Bronchial smooth muscle cell (primary cell): ENCODE results near the gene DBP. TPM values are rescaled to one million over a fixed set of nuclear protein-coding genes. Genes with fewer than 3 reads are reported as not detected.

Experiments
- total RNA-seq: library from RNA; depleted of rRNA; stranded (reverse); fragments of >200 nt; gene quantifications from 2 replicates; pipeline ENCODE4 v1.2.1, GENCODE V29; 2014

The DBP gene, protein sequence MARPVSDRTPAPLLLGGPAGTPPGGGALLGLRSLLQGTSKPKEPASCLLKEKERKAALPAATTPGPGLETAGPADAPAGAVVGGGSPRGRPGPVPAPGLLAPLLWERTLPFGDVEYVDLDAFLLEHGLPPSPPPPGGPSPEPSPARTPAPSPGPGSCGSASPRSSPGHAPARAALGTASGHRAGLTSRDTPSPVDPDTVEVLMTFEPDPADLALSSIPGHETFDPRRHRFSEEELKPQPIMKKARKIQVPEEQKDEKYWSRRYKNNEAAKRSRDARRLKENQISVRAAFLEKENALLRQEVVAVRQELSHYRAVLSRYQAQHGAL
- total RNA-seq = 10.2 and 19.2 TPM in 2 replicates

GRCh38 chr19:48636859-48637448 lies at the start of gene DBP:
Gene DBP, minus strand, starts transcription at chr19:48637379. Its CDS starts 385 bp downstream, at chr19:48636994.

GRCh38 chr19:48672994-48673393 lies 35.8 kb upstream of the DBP start, which contains the start of gene NTN5:
Gene NTN5, minus strand, starts transcription at chr19:48673017. Its CDS starts 2,031 bp downstream, at chr19:48670986.

DNA sequence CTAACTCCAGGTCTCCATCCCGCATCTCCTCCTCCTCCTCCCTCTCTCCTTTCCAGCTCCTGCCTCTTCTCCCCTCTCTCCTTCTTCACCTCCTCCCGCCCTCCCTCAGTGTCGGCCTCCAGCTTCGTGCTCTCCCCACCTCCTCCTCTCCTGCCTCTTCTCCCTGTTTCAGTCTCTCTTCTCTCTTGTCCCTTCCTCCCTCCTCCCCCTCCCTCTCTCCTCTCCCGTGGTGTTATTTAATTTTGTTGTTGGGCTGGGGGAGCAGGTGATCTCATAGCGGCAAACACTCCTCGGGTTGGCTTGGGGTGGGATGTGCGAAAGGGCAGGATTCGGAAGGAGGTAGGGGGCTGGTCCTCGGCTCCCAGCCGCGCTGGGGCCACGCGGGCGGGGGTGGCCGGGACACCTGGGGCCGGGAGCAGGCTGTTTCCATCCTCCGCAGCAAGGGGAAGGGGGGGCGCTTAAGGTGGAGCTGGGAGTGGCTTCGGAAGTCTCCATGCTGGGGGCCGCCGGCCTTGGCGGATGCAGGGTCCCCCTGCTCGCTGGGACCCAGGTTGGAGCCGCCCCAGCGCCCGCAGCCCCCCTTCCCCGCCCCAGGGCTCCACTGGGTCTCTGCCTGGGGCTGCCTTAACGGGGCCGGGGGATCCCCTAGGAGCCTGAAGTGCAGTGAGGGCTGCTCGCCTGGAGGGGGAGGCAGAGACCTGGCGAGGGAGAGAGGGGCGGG lies 9.0 kb upstream of the DBP start, which contains the start of gene CA11:
Gene CA11 (minus strand): TSS at position 187 of the 721 bp plus-strand sequence. CDS start 555 bp downstream, outside the sequence.

GRCh38 chr19:48618916-48619691 lies 18.1 kb downstream of the DBP start, which contains the start of the genes RPL18 and SPHK2:
Gene RPL18, minus strand, starts transcription at chr19:48619178. Its CDS starts 35 bp downstream, at chr19:48619143.
Gene SPHK2, plus strand, starts transcription at chr19:48619506. Its CDS starts 1,009 bp downstream, at chr19:48620515.

GRCh38 chr19:48614436-48615230 lies 22.5 kb downstream of the DBP start, which contains the start of gene FAM83E:
Gene FAM83E, minus strand, starts transcription at chr19:48615076. Its CDS starts 1,704 bp downstream, at chr19:48613372.

GRCh38 chr19:48606463-48607358 lies 30.5 kb downstream of the DBP start, which contains the start of gene SPACA4:
Gene SPACA4, plus strand, starts transcription at chr19:48606742. Its CDS starts 237 bp downstream, at chr19:48606979.

Other genes with a start within 250 kb of the DBP start
- gene KDELR1, start 245.8 kb downstream of the DBP start, total RNA-seq = 44.0 and 48.9 TPM in 2 replicates
- gene GRIN2D, start 243.7 kb downstream of the DBP start, total RNA-seq = 0.17 and 0.63 TPM in 2 replicates
- 8.7 and 17.1 TPM in 2 replicates for gene GRWD1, start 191.4 kb downstream of the DBP start, total RNA-seq
- gene KCNJ14, start 181.8 kb downstream of the DBP start, total RNA-seq = 0.16 and 0.26 TPM in 2 replicates
- gene CYTH2, start 168.0 kb downstream of the DBP start, total RNA-seq = 31.7 and 37.0 TPM in 2 replicates
- under 0.01 and 0.09 TPM in 2 replicates for gene LMTK3, start 125.5 kb downstream of the DBP start, total RNA-seq
- 0.16 and 0.17 TPM in 2 replicates for gene SULT2B1, start 85.2 kb downstream of the DBP start, total RNA-seq
- not detected in 2 replicates for gene SPACA4, start 30.6 kb downstream of the DBP start, total RNA-seq
- gene FAM83E, start 22.3 kb downstream of the DBP start, total RNA-seq = 0.34 and 0.63 TPM in 2 replicates
- 2,147 and 2,501 TPM in 2 replicates for gene RPL18, start 18.2 kb downstream of the DBP start, total RNA-seq
- gene SPHK2, start 17.9 kb downstream of the DBP start, total RNA-seq = 4.4 and 7.1 TPM in 2 replicates
- gene CA11, start 8.8 kb upstream of the DBP start, total RNA-seq = 3.9 and 10.1 TPM in 2 replicates
- 0.26 TPM in 1 of 2 replicates, not detected in the other for gene NTN5, start 35.6 kb upstream of the DBP start, total RNA-seq
- 0.17 TPM in 1 of 2 replicates, not detected in the other for gene FUT2, start 58.6 kb upstream of the DBP start, total RNA-seq
- 0.60 and 0.79 TPM in 2 replicates for gene MAMSTR, start 82.3 kb upstream of the DBP start, total RNA-seq
- 1.4 and 1.6 TPM in 2 replicates for gene RASIP1, start 103.2 kb upstream of the DBP start, total RNA-seq
- under 0.01 TPM in 1 of 2 replicates, not detected in the other for gene IZUMO1, start 109.5 kb upstream of the DBP start, total RNA-seq
- gene FUT1, start 115.3 kb upstream of the DBP start, total RNA-seq = under 0.01 TPM in 2 replicates
- not detected in 2 replicates for gene FGF21, start 118.1 kb upstream of the DBP start, total RNA-seq
- gene BCAT2, start 173.7 kb upstream of the DBP start, total RNA-seq = 22.2 and 27.1 TPM in 2 replicates
- 5.5 and 15.9 TPM in 2 replicates for gene HSD17B14, start 199.1 kb upstream of the DBP start, total RNA-seq
- 14.3 and 18.6 TPM in 2 replicates for gene PLEKHA4, start 231.2 kb upstream of the DBP start, total RNA-seq
- 48.1 and 56.8 TPM in 2 replicates for gene PPP1R15A, start 235.0 kb upstream of the DBP start, total RNA-seq